HCT116 (cell line): ENCODE data around the gene TTC9. TPM values are rescaled to one million over a fixed set of nuclear protein-coding genes. Genes with fewer than 3 reads are reported as not detected.

ENCODE experiments used
- ATAC-seq: fragments of 200-7000 bp; cut with Tn5 transposase; 2 replicates; pipeline ENCODE4 v1.9.1; 2020; ENCODE audit warnings: mild to moderate bottlenecking, moderate library complexity
- BruUV-seq: library from RNA; stranded (reverse); fragments of 400-500 nt; replicated peaks from 2 replicates; lab custom pipeline; 2021; lab: Mats Ljungman, UMichigan
- CTCF ChIA-PET: fragments of 300-600 bp; sonication (Branson Sonifier 250); formaldehyde crosslinking; loops from one replicate; lab custom pipeline; 2021; ENCODE audit warnings: antibody characterized with exemption; lab: Charles Lee
- POLR2A ChIA-PET: fragments of 300-600, 350-600 bp; sonication (Branson Sonifier 250); formaldehyde crosslinking; loops from one replicate; lab custom pipeline; 2021; ENCODE audit warnings: antibody characterized with exemption; lab: Charles Lee
- RAD21 ChIA-PET, 2 experiments: fragments of 300-600 bp; sonication (Branson Sonifier 250); formaldehyde crosslinking; loops; one replicate each; lab custom pipeline; 2023; ENCODE audit warnings: low total read pairs in 2 of 2; ENCODE audit not compliant: uncharacterized antibody in 2 of 2, unreplicated experiment in 2 of 2, low non-redundant PET in 1 of 2; lab: Charles Lee
- DNase-seq: peaks from one replicate; pipeline ENCODE4 v3.0.0-alpha.2; 2010; ENCODE audit warnings: low read depth, low spot score
- H2AFZ ChIP-seq: fragments of 200-600 bp; shearing (Covaris generic), sonication (generic); 2 replicates; pipeline ENCODE4 v1.6.1; 2017; ENCODE audit warnings: low read depth, mixed run types, mixed read lengths, antibody characterized with exemption, low read length; ENCODE audit not compliant: poor library complexity, severe bottlenecking
- H3K27ac ChIP-seq: 2 replicates; pipeline ENCODE4 v1.5.1; 2012; ENCODE audit warnings: low read depth, low read length
- H3K27me3 ChIP-seq: fragments of 200-600 bp; sonication (generic); 2 replicates; pipeline ENCODE4 v1.6.1; 2016; ENCODE audit warnings: mixed run types, low read length, mixed read lengths; ENCODE audit not compliant: insufficient read depth
- H3K36me3 ChIP-seq, 2 experiments: fragments of 200-500 bp in 1 of 2; fragments of 200-600 bp in 1 of 2; sonication (Bioruptor generic) in 1 of 2; sonication (generic) in 1 of 2; 2 replicates each; pipeline versions ENCODE4 v1.5.1 to v1.6.1; 2014 to 2016; ENCODE audit warnings: low read length in 2 of 2, inconsistent platforms in 1 of 2, mixed read lengths in 1 of 2, mixed run types in 1 of 2; ENCODE audit not compliant: insufficient read depth in 2 of 2, control insufficient read depth in 1 of 2
- H3K4me1 ChIP-seq, 2 experiments: fragments of 200-600 bp in 1 of 2; sonication (generic) in 1 of 2; 2 replicates each; pipeline versions ENCODE4 v1.5.1 to v1.6.1; 2012 to 2017; ENCODE audit warnings: low read length in 2 of 2, inconsistent platforms in 1 of 2, mild to moderate bottlenecking in 1 of 2, mixed read lengths in 1 of 2, mixed run types in 1 of 2, moderate library complexity in 1 of 2; ENCODE audit not compliant: insufficient read depth in 2 of 2, control insufficient read depth in 1 of 2
- H3K4me2 ChIP-seq: fragments of 200-600 bp; sonication (generic); 2 replicates; pipeline ENCODE4 v1.6.1; 2017; ENCODE audit warnings: mixed run types, low read length, mixed read lengths
- H3K4me3 ChIP-seq, 2 experiments: fragments of 200-600 bp in 1 of 2; sonication (generic) in 1 of 2; replicated peaks in 1 of 2; 2 replicates each; pipeline ENCODE4 v1.5.1; 2011 to 2016; ENCODE audit warnings: low read length in 2 of 2, control low read depth in 1 of 2, low read depth in 1 of 2, mild to moderate bottlenecking in 1 of 2, mixed read lengths in 1 of 2, mixed run types in 1 of 2
- H3K79me2 ChIP-seq: fragments of 200-600 bp; sonication (generic); 2 replicates; pipeline ENCODE4 v1.6.1; 2017; ENCODE audit warnings: mild to moderate bottlenecking, mixed run types, low read length, moderate library complexity, mixed read lengths; ENCODE audit not compliant: insufficient read depth
- H3K9ac ChIP-seq: fragments of 200-600 bp; sonication (generic); 2 replicates; pipeline ENCODE4 v1.6.1; 2016; ENCODE audit warnings: low read length, mixed read lengths
- H3K9me2 ChIP-seq: fragments of 200-600 bp; sonication (generic), shearing (Covaris generic); 2 replicates; pipeline ENCODE4 v1.6.1; 2017; ENCODE audit warnings: mixed run types, mild to moderate bottlenecking, moderate library complexity; ENCODE audit not compliant: insufficient read depth
- H3K9me3 ChIP-seq, 2 experiments: fragments of 200-500 bp in 1 of 2; fragments of 200-600 bp in 1 of 2; sonication (Bioruptor generic) in 1 of 2; sonication (generic) in 1 of 2; 2 replicates each; pipeline ENCODE4 v1.6.1; 2014 to 2017; ENCODE audit warnings: low read length in 2 of 2, mixed read lengths in 2 of 2, inconsistent platforms in 1 of 2, low read depth in 1 of 2, mild to moderate bottlenecking in 1 of 2, mixed run types in 1 of 2, moderate library complexity in 1 of 2; ENCODE audit not compliant: control insufficient read depth in 1 of 2, insufficient read depth in 1 of 2
- H4K20me1 ChIP-seq: fragments of 200-600 bp; sonication (generic), shearing (Covaris generic); 2 replicates; pipeline ENCODE4 v1.6.1; 2017; ENCODE audit warnings: mixed run types, mild to moderate bottlenecking, moderate library complexity; ENCODE audit not compliant: insufficient read depth
- ELF1 ChIP-seq: IDR thresholded peaks from 2 replicates; pipeline ENCODE4 v1.6.1; 2012; ENCODE audit warnings: low read depth, borderline replicate concordance
- EZH2 ChIP-seq: fragments of 200-600 bp; sonication (generic); IDR thresholded peaks from 2 replicates; pipeline ENCODE4 v1.6.1; 2017; ENCODE audit warnings: antibody characterized with exemption, mixed run types
- EZH2phosphoT487 ChIP-seq: fragments of 200-600 bp; IDR thresholded peaks from 2 replicates; pipeline ENCODE4 v1.6.1; 2018; ENCODE audit warnings: antibody characterized with exemption, borderline replicate concordance
- FOSL1 ChIP-seq: IDR thresholded peaks from 2 replicates; pipeline ENCODE4 v1.6.1; 2012; ENCODE audit warnings: low read depth
- POLR2AphosphoS5 ChIP-seq: IDR thresholded peaks from 2 replicates; pipeline ENCODE4 v1.6.1; 2011; ENCODE audit warnings: mild to moderate bottlenecking, low read depth, low read length, moderate library complexity
- RAD21 ChIP-seq: IDR thresholded peaks from 2 replicates; pipeline ENCODE4 v1.6.1; 2012; ENCODE audit warnings: low read depth, mild to moderate bottlenecking
- SP1 ChIP-seq: IDR thresholded peaks from 2 replicates; pipeline ENCODE4 v1.6.1; 2012; ENCODE audit warnings: low read depth
- SRF ChIP-seq: IDR thresholded peaks from 2 replicates; pipeline ENCODE4 v1.6.1; 2012; ENCODE audit warnings: low read depth
- TCF7L2 ChIP-seq: IDR thresholded peaks from 2 replicates; pipeline ENCODE4 v1.7.0; 2011; ENCODE audit warnings: borderline replicate concordance, inconsistent platforms; ENCODE audit not compliant: insufficient read depth, insufficient read length; ENCODE audit errors: extremely low read depth
- ZFX ChIP-seq: fragments of 450-650 bp; IDR thresholded peaks from 2 replicates; pipeline ENCODE4 v1.6.1; 2017
- intact Hi-C: fragments of 100-400 bp; cut with micrococcal nuclease; formaldehyde crosslinking; loops from 2 replicates; pipeline ENCODE4 v1.10.0; 2022
- total RNA-seq: library from RNA; stranded (reverse); gene quantifications from one replicate; pipeline ENCODE4 v1.2.1, GENCODE V29; 2021; ENCODE audit not compliant: unreplicated experiment
- TF ChIP-seq, protein P1 (sequence below): IDR thresholded peaks from 2 replicates; pipeline ENCODE4 v1.6.1; 2012; ENCODE audit warnings: low read depth
- TF ChIP-seq, protein P2 (sequence below), 3 experiments: fragments of 200-600 bp in 1 of 3; sonication (generic) in 1 of 3; IDR thresholded peaks in 2 of 3; conservative IDR thresholded peaks in 1 of 3; 2 replicates each; pipeline ENCODE4 v1.5.1; 2012 to 2017; ENCODE audit warnings: low read depth in 2 of 3, low read length in 2 of 3, antibody characterized with exemption in 1 of 3, borderline replicate concordance in 1 of 3, control low read depth in 1 of 3, mild to moderate bottlenecking in 1 of 3, mixed read lengths in 1 of 3, mixed run types in 1 of 3, moderate library complexity in 1 of 3; ENCODE audit not compliant: insufficient read depth in 1 of 3
- TF ChIP-seq, protein P3 (sequence below): IDR thresholded peaks from 2 replicates; pipeline ENCODE4 v1.6.1; 2011; ENCODE audit warnings: mild to moderate bottlenecking, low read length, moderate library complexity; ENCODE audit not compliant: insufficient replicate concordance; ENCODE audit errors: extremely low read depth
- TF ChIP-seq, protein P4 (sequence below): IDR thresholded peaks from 2 replicates; pipeline ENCODE4 v1.6.1; 2012

Gene TTC9
- total RNA-seq, 1 experiment from 2014 or later, result 2.4 TPM

DNA sequence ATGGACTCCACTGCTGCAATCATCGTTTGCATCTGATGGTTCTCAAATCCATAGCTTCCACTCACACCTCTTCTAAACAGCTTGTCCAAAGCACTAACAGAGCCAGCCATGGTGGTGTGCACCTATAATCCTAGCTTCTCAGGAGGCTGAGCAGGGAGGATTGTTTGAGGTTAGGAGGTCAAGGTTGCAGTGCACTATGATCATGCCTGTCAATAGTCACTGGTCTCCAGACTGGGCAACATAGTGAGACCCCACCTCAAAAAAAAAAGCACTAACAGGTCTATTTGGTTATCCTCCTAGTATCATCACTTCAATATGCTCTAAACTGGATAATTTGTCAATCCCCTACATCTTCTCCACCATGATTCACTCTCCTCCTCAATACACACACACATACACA lies 63.2 kb downstream of the TTC9 start:
- H3K9me2 ChIP-seq, result no peaks in the 10 kb centered on the region
- ChIA-PET RAD21 (no interaction called here), CTCF (no interaction called here), POLR2A (no interaction called here)
- H3K79me2 ChIP-seq, result no peaks in the 10 kb centered on the region
- H3K27ac ChIP-seq, result no peak overlapping the region
- DNase-seq, result no peak
- H2AFZ ChIP-seq, result no peak overlapping the region
- no peaks in the 10 kb centered on the region for H3K9me3 ChIP-seq
- no peak overlapping the region for H3K4me2 ChIP-seq
- no peak for TF ChIP-seq POLR2AphosphoS5
- TF ChIP-seq FOSL1, result no peak
- TF ChIP-seq TCF7L2, result no peak
- TF ChIP-seq, protein P1, sequence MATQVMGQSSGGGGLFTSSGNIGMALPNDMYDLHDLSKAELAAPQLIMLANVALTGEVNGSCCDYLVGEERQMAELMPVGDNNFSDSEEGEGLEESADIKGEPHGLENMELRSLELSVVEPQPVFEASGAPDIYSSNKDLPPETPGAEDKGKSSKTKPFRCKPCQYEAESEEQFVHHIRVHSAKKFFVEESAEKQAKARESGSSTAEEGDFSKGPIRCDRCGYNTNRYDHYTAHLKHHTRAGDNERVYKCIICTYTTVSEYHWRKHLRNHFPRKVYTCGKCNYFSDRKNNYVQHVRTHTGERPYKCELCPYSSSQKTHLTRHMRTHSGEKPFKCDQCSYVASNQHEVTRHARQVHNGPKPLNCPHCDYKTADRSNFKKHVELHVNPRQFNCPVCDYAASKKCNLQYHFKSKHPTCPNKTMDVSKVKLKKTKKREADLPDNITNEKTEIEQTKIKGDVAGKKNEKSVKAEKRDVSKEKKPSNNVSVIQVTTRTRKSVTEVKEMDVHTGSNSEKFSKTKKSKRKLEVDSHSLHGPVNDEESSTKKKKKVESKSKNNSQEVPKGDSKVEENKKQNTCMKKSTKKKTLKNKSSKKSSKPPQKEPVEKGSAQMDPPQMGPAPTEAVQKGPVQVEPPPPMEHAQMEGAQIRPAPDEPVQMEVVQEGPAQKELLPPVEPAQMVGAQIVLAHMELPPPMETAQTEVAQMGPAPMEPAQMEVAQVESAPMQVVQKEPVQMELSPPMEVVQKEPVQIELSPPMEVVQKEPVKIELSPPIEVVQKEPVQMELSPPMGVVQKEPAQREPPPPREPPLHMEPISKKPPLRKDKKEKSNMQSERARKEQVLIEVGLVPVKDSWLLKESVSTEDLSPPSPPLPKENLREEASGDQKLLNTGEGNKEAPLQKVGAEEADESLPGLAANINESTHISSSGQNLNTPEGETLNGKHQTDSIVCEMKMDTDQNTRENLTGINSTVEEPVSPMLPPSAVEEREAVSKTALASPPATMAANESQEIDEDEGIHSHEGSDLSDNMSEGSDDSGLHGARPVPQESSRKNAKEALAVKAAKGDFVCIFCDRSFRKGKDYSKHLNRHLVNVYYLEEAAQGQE, result no peak
- TF ChIP-seq, protein P2, sequence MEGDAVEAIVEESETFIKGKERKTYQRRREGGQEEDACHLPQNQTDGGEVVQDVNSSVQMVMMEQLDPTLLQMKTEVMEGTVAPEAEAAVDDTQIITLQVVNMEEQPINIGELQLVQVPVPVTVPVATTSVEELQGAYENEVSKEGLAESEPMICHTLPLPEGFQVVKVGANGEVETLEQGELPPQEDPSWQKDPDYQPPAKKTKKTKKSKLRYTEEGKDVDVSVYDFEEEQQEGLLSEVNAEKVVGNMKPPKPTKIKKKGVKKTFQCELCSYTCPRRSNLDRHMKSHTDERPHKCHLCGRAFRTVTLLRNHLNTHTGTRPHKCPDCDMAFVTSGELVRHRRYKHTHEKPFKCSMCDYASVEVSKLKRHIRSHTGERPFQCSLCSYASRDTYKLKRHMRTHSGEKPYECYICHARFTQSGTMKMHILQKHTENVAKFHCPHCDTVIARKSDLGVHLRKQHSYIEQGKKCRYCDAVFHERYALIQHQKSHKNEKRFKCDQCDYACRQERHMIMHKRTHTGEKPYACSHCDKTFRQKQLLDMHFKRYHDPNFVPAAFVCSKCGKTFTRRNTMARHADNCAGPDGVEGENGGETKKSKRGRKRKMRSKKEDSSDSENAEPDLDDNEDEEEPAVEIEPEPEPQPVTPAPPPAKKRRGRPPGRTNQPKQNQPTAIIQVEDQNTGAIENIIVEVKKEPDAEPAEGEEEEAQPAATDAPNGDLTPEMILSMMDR (IDR thresholded peaks at IDR 0.05 in 2 of 3, conservative IDR thresholded peaks at IDR 0.05 in 1 of 3; ENCODE audit: borderline replicate concordance in 1 of 3, insufficient read depth in 1 of 3, low read depth in 2 of 3, low read length in 2 of 3), result no peak
- no peak for TF ChIP-seq SP1
- no peak for TF ChIP-seq ELF1
- TF ChIP-seq, protein P3, sequence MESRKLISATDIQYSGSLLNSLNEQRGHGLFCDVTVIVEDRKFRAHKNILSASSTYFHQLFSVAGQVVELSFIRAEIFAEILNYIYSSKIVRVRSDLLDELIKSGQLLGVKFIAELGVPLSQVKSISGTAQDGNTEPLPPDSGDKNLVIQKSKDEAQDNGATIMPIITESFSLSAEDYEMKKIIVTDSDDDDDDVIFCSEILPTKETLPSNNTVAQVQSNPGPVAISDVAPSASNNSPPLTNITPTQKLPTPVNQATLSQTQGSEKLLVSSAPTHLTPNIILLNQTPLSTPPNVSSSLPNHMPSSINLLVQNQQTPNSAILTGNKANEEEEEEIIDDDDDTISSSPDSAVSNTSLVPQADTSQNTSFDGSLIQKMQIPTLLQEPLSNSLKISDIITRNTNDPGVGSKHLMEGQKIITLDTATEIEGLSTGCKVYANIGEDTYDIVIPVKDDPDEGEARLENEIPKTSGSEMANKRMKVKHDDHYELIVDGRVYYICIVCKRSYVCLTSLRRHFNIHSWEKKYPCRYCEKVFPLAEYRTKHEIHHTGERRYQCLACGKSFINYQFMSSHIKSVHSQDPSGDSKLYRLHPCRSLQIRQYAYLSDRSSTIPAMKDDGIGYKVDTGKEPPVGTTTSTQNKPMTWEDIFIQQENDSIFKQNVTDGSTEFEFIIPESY, result no peak
- TF ChIP-seq RAD21, result no peak
- no peak for TF ChIP-seq SRF
- TF ChIP-seq, protein P4, sequence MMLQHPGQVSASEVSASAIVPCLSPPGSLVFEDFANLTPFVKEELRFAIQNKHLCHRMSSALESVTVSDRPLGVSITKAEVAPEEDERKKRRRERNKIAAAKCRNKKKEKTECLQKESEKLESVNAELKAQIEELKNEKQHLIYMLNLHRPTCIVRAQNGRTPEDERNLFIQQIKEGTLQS, result no peak
- no peak for TF ChIP-seq EZH2
- TF ChIP-seq ZFX, result no peak
- no peak for TF ChIP-seq EZH2phosphoT487
- H4K20me1 ChIP-seq, result no peaks in the 10 kb centered on the region
- no TSS peak for BruUV-seq
- no peaks in the 10 kb centered on the region for H3K36me3 ChIP-seq
- H3K4me1 ChIP-seq, result peaks cover 10 to 22% of the 10 kb centered on the region in 2 experiments; a peak in 3 of 4 replicates
- intact Hi-C loops, result no loop called here
- no peak overlapping the region for H3K9ac ChIP-seq
- no peak overlapping the region for H3K4me3 ChIP-seq
- no peaks in the 10 kb centered on the region for H3K27me3 ChIP-seq
- no peak for ATAC-seq
